Endometrial microvascular endothelial cells (primary cell): Measurements from ENCODE around the gene KRTAP3-2. TPM values are rescaled to one million over a fixed set of nuclear protein-coding genes. Genes with fewer than 3 reads are reported as not detected.

Experiments
- total RNA-seq: library from RNA; depleted of rRNA; stranded (reverse); fragments of >200 nt; gene quantifications from one replicate; pipeline ENCODE4 v1.2.3, GENCODE V29; 2015; ENCODE audit errors: inconsistent ontology term

The KRTAP3-2 gene
- total RNA-seq, 1 donor from 2014 or later, result not detected

Other genes starting within 250 kb of the KRTAP3-2 start
- not detected for gene KRT25, start 244.6 kb downstream of the KRTAP3-2 start, total RNA-seq
- gene KRT26, start 227.7 kb downstream of the KRTAP3-2 start, total RNA-seq, result not detected
- gene KRT27, start 217.4 kb downstream of the KRTAP3-2 start, total RNA-seq, result not detected
- not detected for gene KRT28, start 199.9 kb downstream of the KRTAP3-2 start, total RNA-seq
- 6.4 TPM for gene KRT10, start 177.3 kb downstream of the KRTAP3-2 start, total RNA-seq
- gene KRT12, start 132.7 kb downstream of the KRTAP3-2 start, total RNA-seq, result not detected
- gene KRT20, start 114.7 kb downstream of the KRTAP3-2 start, total RNA-seq, result not detected
- gene KRT23, start 62.3 kb downstream of the KRTAP3-2 start, total RNA-seq, result not detected
- gene KRT39, start 33.0 kb downstream of the KRTAP3-2 start, total RNA-seq, result not detected
- gene KRT40, start 15.6 kb downstream of the KRTAP3-2 start, total RNA-seq, result not detected
- gene KRTAP3-3, start 5.7 kb downstream of the KRTAP3-2 start, total RNA-seq, result not detected
- not detected for gene KRTAP3-1, start 9.2 kb upstream of the KRTAP3-2 start, total RNA-seq
- gene KRTAP1-5, start 27.3 kb upstream of the KRTAP3-2 start, total RNA-seq, result not detected
- not detected for gene KRTAP1-4, start 30.3 kb upstream of the KRTAP3-2 start, total RNA-seq
- not detected for gene KRTAP1-3, start 35.0 kb upstream of the KRTAP3-2 start, total RNA-seq
- not detected for gene KRTAP1-1, start 41.5 kb upstream of the KRTAP3-2 start, total RNA-seq
- not detected for gene KRTAP2-1, start 47.4 kb upstream of the KRTAP3-2 start, total RNA-seq
- not detected for gene KRTAP2-2, start 55.3 kb upstream of the KRTAP3-2 start, total RNA-seq
- gene KRTAP2-3, start 60.2 kb upstream of the KRTAP3-2 start, total RNA-seq, result not detected
- gene KRTAP2-4, start 66.0 kb upstream of the KRTAP3-2 start, total RNA-seq, result not detected
- gene KRTAP4-7, start 84.2 kb upstream of the KRTAP3-2 start, total RNA-seq, result not detected
- not detected for gene KRTAP4-8, start 98.2 kb upstream of the KRTAP3-2 start, total RNA-seq
- gene KRTAP4-16, start 102.3 kb upstream of the KRTAP3-2 start, total RNA-seq, result not detected
- not detected for gene KRTAP4-9, start 105.5 kb upstream of the KRTAP3-2 start, total RNA-seq
- not detected for gene KRTAP4-11, start 118.5 kb upstream of the KRTAP3-2 start, total RNA-seq
- not detected for gene KRTAP4-12, start 124.3 kb upstream of the KRTAP3-2 start, total RNA-seq
- gene KRTAP4-6, start 140.6 kb upstream of the KRTAP3-2 start, total RNA-seq, result not detected
- not detected for gene KRTAP4-5, start 149.9 kb upstream of the KRTAP3-2 start, total RNA-seq
- gene KRTAP4-4, start 160.8 kb upstream of the KRTAP3-2 start, total RNA-seq, result not detected
- gene KRTAP4-3, start 168.3 kb upstream of the KRTAP3-2 start, total RNA-seq, result not detected
- gene KRTAP4-2, start 178.3 kb upstream of the KRTAP3-2 start, total RNA-seq, result not detected
- gene KRTAP4-1, start 185.0 kb upstream of the KRTAP3-2 start, total RNA-seq, result not detected
- gene KRTAP9-1, start 190.0 kb upstream of the KRTAP3-2 start, total RNA-seq, result not detected
- gene KRTAP9-2, start 226.7 kb upstream of the KRTAP3-2 start, total RNA-seq, result not detected
- gene KRTAP9-3, start 232.5 kb upstream of the KRTAP3-2 start, total RNA-seq, result not detected
- gene KRTAP9-8, start 238.1 kb upstream of the KRTAP3-2 start, total RNA-seq, result not detected
- gene KRTAP9-4, start 249.8 kb upstream of the KRTAP3-2 start, total RNA-seq, result not detected